Muscle of back (tissue), 13 donors: ENCODE results near the gene KRT6C. TPM values are rescaled to one million over a fixed set of nuclear protein-coding genes. Genes with fewer than 3 reads are reported as not detected.

ENCODE experiments used
- DNase-seq, 3 donors: peaks; one replicate each; pipeline versions ENCODE4 v3.0.0 to v3.0.0-alpha.2; 2013
- long read RNA-seq, 9 donors: transcript quantifications; one replicate each; lab custom pipeline, GENCODE V29; 2026
- polyA plus RNA-seq, 10 donors: library from polyadenylated mRNA; unstranded; fragments of 120-200 nt; gene quantifications; one replicate each; pipeline ENCODE4 v1.2.1, GENCODE V29; 2013; ENCODE audit not compliant: insufficient read length in 10 of 10

The KRT6C gene
- polyA plus RNA-seq, result 1 to 10 TPM in 1 of 10 donors, under 1 TPM in 1, not detected in 8; 0.32 to 1.3 TPM
- long read RNA-seq, donor 1, result 0 reads
- long read RNA-seq, donor 2, result 0 reads
- long read RNA-seq, donor 3, result 0 reads
- long read RNA-seq, donor 4, result 0 reads
- long read RNA-seq, donor 5, result 0 reads
- long read RNA-seq, donor 6, result 0 reads
- long read RNA-seq, donor 7, result 0 reads
- long read RNA-seq, donor 8, result 0 reads
- long read RNA-seq, donor 9, result 0 reads

- DNase-seq, result no peak
Observed at GRCh38 chr12:52473768-52474167, at the start of gene KRT6C. Gene KRT6C (minus strand): TSS chr12:52473805. CDS start chr12:52473737, 68 bp downstream.

DNA sequence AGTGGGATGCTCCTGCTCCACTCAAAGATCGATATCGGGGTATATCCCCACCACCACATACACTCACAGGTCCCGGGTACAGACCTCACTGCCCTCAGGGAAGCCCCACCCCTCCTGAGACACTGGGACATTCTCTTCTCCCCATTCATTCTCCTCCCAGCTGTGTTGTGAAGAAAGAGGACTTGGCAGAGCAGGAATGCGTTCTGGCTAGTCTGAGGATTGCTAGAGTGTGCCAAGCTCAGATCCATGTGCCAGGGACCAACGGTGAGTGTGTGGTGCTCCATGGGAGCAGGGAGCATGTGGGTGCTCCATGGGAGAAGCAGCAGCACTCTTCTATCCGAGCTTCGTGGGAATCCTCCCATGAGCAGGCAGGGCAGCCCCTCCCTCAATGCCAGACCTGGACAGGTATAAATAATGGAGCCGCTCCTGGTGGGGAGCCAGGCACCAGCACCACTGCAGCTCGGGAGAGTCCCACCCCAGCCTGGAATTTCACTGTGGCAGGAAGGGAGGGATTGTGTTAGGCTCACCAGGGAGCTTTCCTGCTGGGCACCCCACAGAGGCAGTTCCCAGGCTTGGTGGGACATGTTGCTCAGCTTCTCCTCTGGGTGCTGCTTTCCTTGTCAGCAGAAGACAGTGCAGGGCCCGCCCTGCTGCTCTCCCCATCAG is 48.9 kb upstream of the KRT6C start:
- DNase-seq, result no peak

DNA sequence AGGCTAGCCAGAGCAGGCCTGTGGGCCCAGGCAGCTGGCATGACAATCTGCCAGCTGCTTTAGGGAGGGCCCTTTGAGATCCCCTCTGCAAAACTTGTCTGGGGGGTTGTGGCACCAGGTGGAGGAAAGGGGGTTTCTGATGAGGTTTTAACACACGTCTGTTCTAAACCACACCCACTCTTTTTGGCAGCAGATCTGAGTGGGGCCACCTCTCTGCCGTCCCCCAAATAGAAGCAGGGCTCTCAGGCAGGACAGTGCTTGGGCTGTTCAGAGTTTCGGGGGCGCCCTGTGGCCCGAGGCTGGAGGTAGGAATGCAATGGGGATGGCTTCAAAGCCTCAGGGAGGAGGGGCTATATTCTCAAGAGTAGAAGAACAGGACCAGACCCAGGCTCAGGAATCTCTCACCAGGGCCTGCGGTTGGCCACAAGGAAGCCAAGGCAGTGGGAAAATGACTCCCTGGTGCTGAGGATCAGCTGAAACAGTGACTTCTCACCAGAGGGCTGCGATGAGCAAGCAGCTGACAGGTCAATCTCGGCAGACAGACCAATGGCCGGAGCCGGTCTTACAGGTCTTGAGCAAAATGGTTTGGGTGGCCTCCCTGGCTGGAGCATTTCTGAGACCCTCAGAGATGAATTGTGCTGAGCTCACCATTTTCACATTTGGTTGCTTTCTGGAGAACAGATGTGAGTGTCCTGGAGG is 48.1 kb upstream of the KRT6C start:
- DNase-seq, result peak in 1 of 3 donors; percentile 36

DNA sequence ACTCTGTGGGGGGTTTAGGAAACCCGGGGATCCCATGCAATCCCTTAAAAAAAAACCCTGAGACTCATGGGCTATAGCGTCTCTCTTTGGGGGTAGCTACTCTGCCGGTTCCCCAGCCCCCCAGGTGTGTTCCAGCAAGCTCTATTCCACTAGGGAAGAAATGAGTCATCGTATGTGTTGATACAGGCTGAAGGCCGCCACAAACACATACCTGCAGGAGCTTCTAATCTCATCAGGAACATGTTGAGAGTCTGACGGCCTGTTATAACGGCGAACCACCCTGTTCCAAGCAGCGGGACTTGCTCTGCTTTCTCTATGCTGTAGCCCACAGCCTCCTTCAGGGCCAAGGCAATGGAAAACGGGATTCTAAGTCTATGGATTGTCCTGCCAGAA is 47.6 kb upstream of the KRT6C start:
- peak in 1 of 3 donors; percentile 28 for DNase-seq

- DNase-seq, result no peak
Observed at GRCh38 chr12:52519826-52520662, 46.4 kb upstream of the KRT6C start, which contains the start of gene KRT5. Gene KRT5 (minus strand): TSS chr12:52520394. CDS start chr12:52520296, 98 bp downstream.

DNA sequence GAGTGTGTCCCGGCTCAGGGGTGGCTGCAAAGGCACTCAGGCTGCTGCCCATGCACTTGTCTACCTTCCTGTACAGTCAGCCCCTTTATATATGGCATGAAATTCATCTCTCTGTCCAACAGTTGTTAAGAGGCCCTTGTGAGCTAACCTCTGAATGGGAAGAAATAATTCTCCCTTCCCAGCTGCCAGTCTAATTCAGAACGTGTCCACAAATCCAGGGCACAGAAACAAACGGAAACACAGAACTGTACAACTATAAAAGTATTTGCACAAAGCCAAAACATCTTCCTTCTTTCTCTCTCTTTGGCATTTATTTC is 45.7 kb upstream of the KRT6C start:
- no peak for DNase-seq

DNA sequence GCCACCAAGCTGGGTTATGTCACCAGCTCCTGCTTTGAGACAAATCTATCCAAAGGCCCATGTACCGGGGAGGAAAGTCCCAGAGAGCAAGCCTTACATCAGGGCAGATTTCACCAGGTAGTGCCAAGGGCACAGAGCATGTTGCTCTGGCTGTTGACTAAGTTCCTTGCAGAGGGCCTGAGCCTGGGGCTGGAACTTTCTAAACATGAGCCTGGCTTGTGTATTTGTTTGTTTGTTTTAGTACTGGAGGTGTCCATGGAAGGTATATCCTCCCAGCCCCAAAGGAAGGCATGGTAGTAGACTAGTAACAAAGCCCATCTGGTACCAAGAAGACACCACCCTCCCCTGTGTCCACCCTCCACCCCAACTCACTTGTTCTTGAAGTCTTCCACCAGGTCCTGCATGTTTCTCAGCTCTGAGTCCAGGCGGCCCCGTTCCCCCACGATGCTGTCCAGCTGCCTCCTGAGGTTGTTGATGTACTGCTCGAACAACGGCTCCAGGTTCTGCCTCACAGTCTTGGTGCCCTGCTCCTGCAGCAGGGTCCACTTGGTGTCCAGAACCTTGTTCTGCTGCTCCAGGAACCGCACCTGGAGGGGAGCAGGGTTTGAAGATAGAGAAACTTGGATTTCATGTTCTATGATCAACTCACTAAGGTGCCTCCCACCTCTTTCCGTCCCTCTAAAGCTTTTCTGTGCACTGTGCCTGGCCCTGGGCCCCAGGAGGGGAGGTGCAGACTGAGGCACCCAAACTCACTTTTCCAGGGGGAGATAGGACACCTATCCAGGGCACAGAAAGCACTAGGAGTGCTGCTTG is 45.2 kb upstream of the KRT6C start:
- no peak for DNase-seq

GRCh38 chr12:52517888-52518287 is 44.3 kb upstream of the KRT6C start:
- no peak for DNase-seq

GRCh38 chr12:52517005-52517835 is 43.6 kb upstream of the KRT6C start:
- DNase-seq, result no peak

DNA sequence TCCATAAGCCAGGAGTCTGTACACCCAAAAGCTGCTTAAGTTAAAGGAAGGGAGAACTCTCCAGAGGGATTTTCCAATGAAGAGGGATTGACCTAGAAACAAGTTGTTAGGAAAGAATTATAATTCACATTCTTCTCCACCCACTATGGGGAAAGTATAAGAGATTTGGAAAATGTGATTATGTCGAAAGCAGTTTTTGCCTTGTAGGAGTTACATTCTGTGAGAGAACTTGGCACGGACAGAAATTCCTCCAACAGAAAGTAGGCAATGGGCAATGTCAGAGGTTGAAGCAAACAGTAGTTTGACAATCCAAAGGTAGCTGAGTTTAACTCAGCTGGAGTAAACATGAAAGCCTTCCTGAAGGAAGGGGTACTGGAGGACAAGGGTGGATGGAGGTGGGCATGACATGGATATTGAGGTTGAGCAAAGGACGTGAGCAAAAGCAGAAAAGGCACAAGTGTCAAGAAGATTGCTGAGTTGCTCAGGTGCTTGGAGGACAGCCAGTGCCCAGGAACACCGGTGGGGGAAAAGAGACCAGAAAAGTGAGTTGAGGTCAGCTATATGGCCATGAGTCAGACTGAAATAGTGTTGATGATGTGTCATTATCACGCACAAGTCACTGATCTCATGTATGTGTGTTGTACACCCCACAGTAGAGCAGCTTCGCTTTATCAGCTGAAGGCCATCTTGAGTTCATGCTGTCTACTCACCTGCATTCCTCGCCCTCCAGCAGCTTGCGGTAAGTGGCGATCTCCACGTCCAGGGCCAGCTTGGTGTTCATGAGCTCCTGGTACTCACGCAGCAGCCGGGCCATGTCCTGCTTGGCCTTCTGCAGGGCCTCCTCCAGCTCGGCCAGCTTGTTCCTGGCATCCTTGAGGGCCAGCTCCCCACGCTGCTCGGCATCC is 42.6 kb upstream of the KRT6C start:
- DNase-seq, result no peak

DNA sequence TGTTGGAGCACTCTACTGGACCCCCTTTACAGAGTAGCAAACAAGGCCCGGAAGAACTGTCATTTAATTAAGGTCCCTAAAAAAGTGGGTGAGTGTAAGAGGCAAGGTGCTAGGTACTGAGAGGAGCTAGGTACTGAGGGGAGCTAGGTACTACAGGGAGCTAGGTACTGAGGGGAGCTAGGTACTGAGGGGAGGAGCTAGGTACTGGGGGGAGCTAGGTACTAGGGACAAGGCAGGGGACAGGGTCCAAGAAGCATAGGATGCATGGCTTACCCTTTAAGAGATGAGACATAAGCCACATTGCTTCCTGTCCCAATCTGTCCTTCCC is 41.7 kb upstream of the KRT6C start:
- no peak for DNase-seq

GRCh38 chr12:52514471-52515318 is 41.1 kb upstream of the KRT6C start:
- no peak for DNase-seq

- no peak for DNase-seq
Observed at GRCh38 chr12:52513736-52514135, 40.1 kb upstream of the KRT6C start.

DNA sequence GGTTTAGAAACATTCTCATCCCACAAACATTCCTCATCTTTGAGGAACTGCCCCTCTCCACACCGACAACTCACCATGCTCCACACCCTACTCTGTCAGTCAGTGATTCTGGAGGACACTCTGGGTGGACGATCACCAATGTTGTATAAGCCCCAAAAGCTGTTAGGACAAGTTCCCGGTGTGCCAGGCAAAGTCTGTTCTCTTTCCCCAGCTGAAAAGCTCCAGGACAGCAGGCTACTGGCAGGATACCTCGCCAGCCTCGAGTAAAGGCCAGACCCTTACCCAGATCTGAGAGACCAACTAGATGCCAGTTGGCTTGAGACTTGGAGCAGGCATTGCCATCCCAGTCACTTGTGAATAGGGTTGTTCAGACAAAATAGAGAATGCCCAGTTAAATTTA is 34.6 kb upstream of the KRT6C start:
- DNase-seq, result no peak

GRCh38 chr12:52506858-52507715 is 33.5 kb upstream of the KRT6C start:
- no peak for DNase-seq

DNA sequence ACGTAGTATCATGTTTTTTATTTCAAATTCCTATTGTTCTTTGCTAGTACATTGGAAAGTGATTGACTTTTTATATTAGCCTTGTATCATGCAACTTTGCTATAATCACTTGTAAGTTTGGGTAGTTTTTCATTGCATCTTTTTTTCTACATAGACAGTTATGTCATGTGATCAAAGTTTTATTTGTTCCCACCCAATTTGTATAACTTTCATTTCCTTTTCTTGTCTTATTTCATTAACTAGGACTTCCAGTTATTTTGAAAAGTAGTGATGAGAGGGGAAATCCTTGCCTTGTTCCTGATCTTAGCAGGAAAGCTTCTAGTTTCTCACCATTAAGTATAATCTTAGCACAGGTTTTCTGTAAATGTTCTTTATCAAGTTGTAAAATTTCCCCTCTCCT is 29.3 kb upstream of the KRT6C start:
- DNase-seq, result no peak

GRCh38 chr12:52501490-52501889 is 27.9 kb upstream of the KRT6C start:
- no peak for DNase-seq
